ENCODE data around the gene ZNF330. TPM values are rescaled to one million over a fixed set of nuclear protein-coding genes. Genes with fewer than 3 reads are reported as not detected.

The ZNF330 gene
- polyA plus RNA-seq, 1 donor (not counting 4 experiments of a cell fraction or from before 2014, with no cell fraction given): 31.1 TPM

- no peak overlapping the region for H3K4me2 ChIP-seq (ENCODE audit: control insufficient read depth, extremely low read depth, insufficient read depth, low read depth, low read length)
- no peaks in the 10 kb centered on the region for H3K36me3 ChIP-seq (ENCODE audit: control insufficient read depth in 2 of 2, extremely low read depth in 1 of 2, insufficient read depth in 2 of 2, low read length in 2 of 2)
- FAIRE-seq (no peak), DNase-seq (ENCODE audit: low read depth, low spot score) (no peak)
- H3K27me3 ChIP-seq (ENCODE audit: control insufficient read depth, extremely low read depth, insufficient read depth, low read length): no peaks in the 10 kb centered on the region
- dilution Hi-C loops (cut with MboI; ENCODE audit: extremely low pct_ligation_motif_present, low sequenced_read_pairs): no loop called here
- no peaks in the 10 kb centered on the region for H3K9me3 ChIP-seq (ENCODE audit: control insufficient read depth, low read depth, low read length)
- H4K20me1 ChIP-seq (ENCODE audit: control insufficient read depth, extremely low read depth, insufficient read depth, low read length): no peaks in the 10 kb centered on the region
- TF ChIP-seq CTCF (optimal IDR thresholded peaks at IDR 0.05 in 1 of 3, IDR thresholded peaks at IDR 0.05 in 1 of 3, conservative IDR thresholded peaks at IDR 0.05 in 1 of 3; ENCODE audit: extremely low read depth in 1 of 3, insufficient read depth in 2 of 3, low read length in 3 of 3) (no peak), EZH2 (IDR thresholded peaks at IDR 0.05; ENCODE audit: low read length) (no peak)
- H3K27ac ChIP-seq (ENCODE audit: control insufficient read depth, insufficient read depth, low read length): no peak overlapping the region
- no peaks in the 10 kb centered on the region for H3K79me2 ChIP-seq (ENCODE audit: control insufficient read depth, insufficient read depth, low read length)
- H3K4me1 ChIP-seq (ENCODE audit: control insufficient read depth, extremely low read depth, insufficient read depth, low read length): no peaks in the 10 kb centered on the region
- H3K4me3 ChIP-seq (ENCODE audit: control insufficient read depth in 2 of 3, extremely low read depth in 1 of 3, insufficient read depth in 2 of 3, low read depth in 1 of 3, low read length in 3 of 3): no peak overlapping the region
- no peak overlapping the region for H2AFZ ChIP-seq (ENCODE audit: control insufficient read depth, low read length)
- no peak overlapping the region for H3K9ac ChIP-seq (ENCODE audit: control insufficient read depth, extremely low read depth, insufficient read depth, low read length)
- H3K9me1 ChIP-seq (ENCODE audit: control insufficient read depth, extremely low read depth, insufficient read depth, low read length): no peaks in the 10 kb centered on the region
Measured at GRCh38 chr4:141210168-141210567, 10.5 kb upstream of the ZNF330 start.

DNA sequence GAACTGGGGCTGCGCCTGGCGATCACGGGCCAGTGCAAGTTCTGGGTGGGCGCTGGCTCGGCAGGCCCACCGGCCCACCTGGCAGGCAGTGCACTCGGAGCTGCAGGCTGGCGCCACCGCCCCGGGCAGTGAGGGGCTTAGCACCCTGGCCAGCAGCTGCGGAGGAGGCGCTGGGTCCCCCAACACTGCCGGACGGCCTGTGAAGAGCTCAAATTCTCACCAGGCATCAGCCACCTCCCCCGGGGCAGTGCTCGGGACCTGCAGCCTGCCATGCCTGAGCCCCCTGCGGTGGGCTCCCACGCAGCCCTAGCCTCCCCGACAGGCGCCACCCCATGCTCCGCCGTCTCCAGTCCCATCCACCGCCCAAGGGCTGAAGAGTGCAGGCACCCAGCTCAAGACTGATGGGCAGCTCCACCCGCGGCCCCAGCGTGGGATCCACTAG, 7.1 kb upstream of the ZNF330 start:
- TF ChIP-seq CTCF (optimal IDR thresholded peaks at IDR 0.05 in 1 of 3, IDR thresholded peaks at IDR 0.05 in 1 of 3, conservative IDR thresholded peaks at IDR 0.05 in 1 of 3; ENCODE audit: extremely low read depth in 1 of 3, insufficient read depth in 2 of 3, low read length in 3 of 3) (no peak), EZH2 (IDR thresholded peaks at IDR 0.05; ENCODE audit: low read length) (no peak)
- no peak overlapping the region for H3K4me3 ChIP-seq (ENCODE audit: control insufficient read depth in 2 of 3, extremely low read depth in 1 of 3, insufficient read depth in 2 of 3, low read depth in 1 of 3, low read length in 3 of 3)
- H3K79me2 ChIP-seq (ENCODE audit: control insufficient read depth, insufficient read depth, low read length): no peaks in the 10 kb centered on the region
- no peaks in the 10 kb centered on the region for H3K9me1 ChIP-seq (ENCODE audit: control insufficient read depth, extremely low read depth, insufficient read depth, low read length)
- H3K9me3 ChIP-seq (ENCODE audit: control insufficient read depth, low read depth, low read length): no peaks in the 10 kb centered on the region
- no peak for FAIRE-seq
- no peak overlapping the region for H2AFZ ChIP-seq (ENCODE audit: control insufficient read depth, low read length)
- no peak overlapping the region for H3K9ac ChIP-seq (ENCODE audit: control insufficient read depth, extremely low read depth, insufficient read depth, low read length)
- no peak overlapping the region for H3K27ac ChIP-seq (ENCODE audit: control insufficient read depth, insufficient read depth, low read length)
- no peak for DNase-seq (ENCODE audit: low read depth, low spot score)
- dilution Hi-C loops (cut with MboI; ENCODE audit: extremely low pct_ligation_motif_present, low sequenced_read_pairs): no loop called here
- no peaks in the 10 kb centered on the region for H3K36me3 ChIP-seq (ENCODE audit: control insufficient read depth in 2 of 2, extremely low read depth in 1 of 2, insufficient read depth in 2 of 2, low read length in 2 of 2)
- no peaks in the 10 kb centered on the region for H3K27me3 ChIP-seq (ENCODE audit: control insufficient read depth, extremely low read depth, insufficient read depth, low read length)
- H3K4me2 ChIP-seq (ENCODE audit: control insufficient read depth, extremely low read depth, insufficient read depth, low read depth, low read length): no peak overlapping the region
- no peaks in the 10 kb centered on the region for H3K4me1 ChIP-seq (ENCODE audit: control insufficient read depth, extremely low read depth, insufficient read depth, low read length)
- H4K20me1 ChIP-seq (ENCODE audit: control insufficient read depth, extremely low read depth, insufficient read depth, low read length): no peaks in the 10 kb centered on the region
